HepG2 (cell line): ENCODE measurements around the gene ZFP36L2. TPM values are rescaled to one million over a fixed set of nuclear protein-coding genes. Genes with fewer than 3 reads are reported as not detected.

Source experiments
- CBX5 ChIP-seq: sonication (generic); formaldehyde crosslinking; IDR thresholded peaks from 2 replicates; pipeline ENCODE4 v1.4.0; 2020; ENCODE audit warnings: missing genetic modification reagents, borderline replicate concordance
- CCDC6 ChIP-seq: sonication (generic); formaldehyde crosslinking; IDR thresholded peaks from 2 replicates; pipeline ENCODE4 v1.8.1; 2022; ENCODE audit warnings: mild to moderate bottlenecking, missing genetic modification reagents, moderate library complexity
- E2F1 ChIP-seq: sonication (generic); formaldehyde crosslinking; IDR thresholded peaks from 2 replicates; pipeline ENCODE4 v1.5.0; 2020; ENCODE audit warnings: missing genetic modification reagents
- ELK4 ChIP-seq: sonication (generic); formaldehyde crosslinking; IDR thresholded peaks from 2 replicates; pipeline ENCODE4 v1.9.0; 2021; ENCODE audit warnings: missing genetic modification reagents, borderline replicate concordance
- HNF1A ChIP-seq, 2 experiments: sonication (generic) in 1 of 2; formaldehyde crosslinking in 1 of 2; IDR thresholded peaks; 2 replicates each; pipeline versions ENCODE4 v1.4.0 to v1.6.1; 2016 to 2020; ENCODE audit warnings: borderline replicate concordance in 1 of 2, low read depth in 1 of 2, mild to moderate bottlenecking in 1 of 2, missing genetic modification reagents in 1 of 2
- NAIF1 ChIP-seq: sonication (generic); formaldehyde crosslinking; IDR thresholded peaks from 2 replicates; pipeline ENCODE4 v1.5.0; 2020; ENCODE audit warnings: mild to moderate bottlenecking, missing genetic modification reagents, borderline replicate concordance
- RFXANK ChIP-seq: IDR thresholded peaks from 2 replicates; pipeline ENCODE4 v1.6.1; 2016
- ZHX2 ChIP-seq, 2 experiments: sonication (generic) in 1 of 2; formaldehyde crosslinking in 1 of 2; IDR thresholded peaks; 2 replicates each; pipeline versions ENCODE4 v1.6.1 to v1.9.0; 2014 to 2022; ENCODE audit warnings: antibody characterized with exemption in 1 of 2, borderline replicate concordance in 1 of 2, inconsistent platforms in 1 of 2, low read depth in 1 of 2, missing genetic modification reagents in 1 of 2
- ZKSCAN8 ChIP-seq: IDR thresholded peaks from 2 replicates; pipeline ENCODE4 v1.6.1; 2016; ENCODE audit warnings: borderline replicate concordance, missing genetic modification reagents, missing compliant biosample characterization
- ZNF333 ChIP-seq: sonication (generic); formaldehyde crosslinking; IDR thresholded peaks from 2 replicates; pipeline ENCODE4 v1.4.0; 2020; ENCODE audit warnings: mild to moderate bottlenecking, missing genetic modification reagents, borderline replicate concordance
- ZNF510 ChIP-seq: sonication (generic); formaldehyde crosslinking; IDR thresholded peaks from 2 replicates; pipeline ENCODE4 v1.4.0; 2020; ENCODE audit warnings: low read depth, mild to moderate bottlenecking, missing genetic modification reagents
- ZNF550 ChIP-seq: sonication (generic); formaldehyde crosslinking; IDR thresholded peaks from 2 replicates; pipeline ENCODE4 v1.4.0; 2020; ENCODE audit warnings: mild to moderate bottlenecking, missing genetic modification reagents, borderline replicate concordance
- polyA plus RNA-seq, 8 experiments: library from polyadenylated mRNA; depleted of rRNA in 3 of 8; stranded (reverse) in 7 of 8; unstranded in 1 of 8; fragments of >200 nt; fragmentation: Illumina TruSeq in 4 of 8; extraction: Trizol in 4 of 8; gene quantifications; 2 replicates each; pipeline versions ENCODE4 v1.2.1 to v1.2.3, GENCODE V29; 2011 to 2016; ENCODE audit warnings: low read depth in 4 of 8, missing spikeins in 1 of 8, mixed read lengths in 1 of 8; ENCODE audit not compliant: insufficient read depth in 1 of 8
- total RNA-seq, 5 experiments: library from RNA; depleted of rRNA; stranded (reverse); fragments of >200 nt; fragmentation: Illumina TruSeq; extraction: Trizol; gene quantifications; 2 replicates each; pipeline ENCODE4 v1.2.3, GENCODE V29; 2016; ENCODE audit warnings: low read depth in 1 of 5

Gene ZFP36L2
- total and polyA plus RNA-seq, 2 of the 13 experiments (the other 11 are each of a cell fraction or from before 2014, with no cell fraction given), result 11.2 to 21.8 TPM

GRCh38 chr2:43218155-43218701 lies 8.2 kb downstream of the ZFP36L2 start (continued):
- TF ChIP-seq ZHX2 (IDR thresholded peaks at IDR 0.05; ENCODE audit: low read depth), result no peak
- no peak for TF ChIP-seq ZHX2 (CRISPR knock-in tag; IDR thresholded peaks at IDR 0.05; ENCODE audit: borderline replicate concordance)
- TF ChIP-seq ZNF333, result no peak
- TF ChIP-seq CBX5 (CRISPR knock-in tag), result no peak
- no peak for TF ChIP-seq ZNF550 (CRISPR knock-in tag)
- TF ChIP-seq NAIF1 (CRISPR knock-in tag), result no peak
- TF ChIP-seq ZNF510 (CRISPR knock-in tag), result peak; percentile 17; the same call in 1 of the 2 replicates
- no peak for TF ChIP-seq RFXANK (CRISPR knock-in tag)
- TF ChIP-seq ZKSCAN8, result no peak
- no peak for TF ChIP-seq E2F1 (CRISPR knock-in tag)
- TF ChIP-seq CCDC6 (CRISPR knock-in tag), result no peak
- TF ChIP-seq ELK4, result no peak
- TF ChIP-seq HNF1A (IDR thresholded peaks at IDR 0.05; ENCODE audit: low read depth), result 0 out of 2 replicates have a peak, but pooled peaks have one; percentile 28
- no peak for TF ChIP-seq HNF1A (CRISPR knock-in tag; IDR thresholded peaks at IDR 0.05; ENCODE audit: borderline replicate concordance)
